GM12892 (cell line): ENCODE data around the gene SP8.

Source experiments
- POLR2AphosphoS5 ChIP-seq: IDR thresholded peaks from 2 replicates; pipeline ENCODE4 v1.6.1; 2011; ENCODE audit warnings: low read depth, low read length, control low read depth
- TAF1 ChIP-seq: IDR thresholded peaks from 2 replicates; pipeline ENCODE4 v1.6.1; 2011; ENCODE audit warnings: low read depth, mild to moderate bottlenecking, control low read depth, low read length, borderline replicate concordance

DNA sequence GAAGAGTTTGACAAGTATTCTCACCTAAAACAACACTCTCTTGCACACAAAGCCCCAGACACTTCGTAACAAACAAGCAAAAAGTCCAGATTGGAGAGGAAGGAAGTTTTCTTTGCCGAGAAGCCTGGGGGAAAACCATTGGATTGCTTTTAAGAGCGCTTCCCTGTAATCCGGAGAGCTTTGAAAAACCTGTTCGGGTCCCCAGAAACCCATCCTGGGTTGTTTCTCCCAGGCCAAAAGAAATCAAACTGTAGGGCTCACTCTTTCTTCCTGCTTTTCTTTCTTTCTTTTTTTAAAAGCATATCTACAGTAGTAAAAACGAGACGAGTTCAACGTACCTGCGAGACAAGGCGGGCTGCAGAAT, 655 bp downstream of the SP8 start:
- no peak for TF ChIP-seq POLR2AphosphoS5
- no peak for TF ChIP-seq TAF1
